ENCODE results near the gene MIR17HG. TPM values are rescaled to one million over a fixed set of nuclear protein-coding genes. Genes with fewer than 3 reads are reported as not detected.

MIR17HG gene
- total RNA-seq, 2 donors from 2014 or later, result 2.7 to 16.5 TPM

GRCh38 chr13:91346062-91346461 lies 1.4 kb upstream of the MIR17HG start:
- ATAC-seq (ENCODE audit: insufficient number of reproducible peaks, low FRiP score, low read depth), result no peak
- H3K36me3 ChIP-seq, result peaks cover 1% of the 10 kb centered on the region
- H3K4me3 ChIP-seq, result no peak overlapping the region
- H3K27ac ChIP-seq, result no peak overlapping the region
- TF ChIP-seq CTCF (IDR thresholded peaks at IDR 0.05), result no peak
- DNase-seq (ENCODE audit: low spot score), result no peak
- H3K4me1 ChIP-seq (ENCODE audit: control insufficient read depth in 1 of 2, low read depth in 2 of 2), result peaks cover 10 to 11% of the 10 kb centered on the region in 2 donors
- no peaks in the 10 kb centered on the region for H3K27me3 ChIP-seq (replicated peaks; ENCODE audit: insufficient read depth)
- no peaks in the 10 kb centered on the region for H3K9me3 ChIP-seq

- Histone ChIP-seq H3K27me3 (replicated peaks; ENCODE audit: insufficient read depth) (no peaks in the 10 kb centered on the region), H3K9me3 (no peaks in the 10 kb centered on the region), H3K4me1 (ENCODE audit: control insufficient read depth in 1 of 2, low read depth in 2 of 2) (peaks cover 10 to 11% of the 10 kb centered on the region in 2 donors), H3K36me3 (peaks cover 6% of the 10 kb centered on the region), H3K27ac (no peak overlapping the region), H3K4me3 (peak overlapping the region; percentile 93)
- no peak for DNase-seq (ENCODE audit: low spot score)
- no peak for ATAC-seq (ENCODE audit: insufficient number of reproducible peaks, low FRiP score, low read depth)
- no peak for TF ChIP-seq CTCF (IDR thresholded peaks at IDR 0.05)
Measured at GRCh38 chr13:91346850-91347201, 661 bp upstream of the MIR17HG start.

DNA sequence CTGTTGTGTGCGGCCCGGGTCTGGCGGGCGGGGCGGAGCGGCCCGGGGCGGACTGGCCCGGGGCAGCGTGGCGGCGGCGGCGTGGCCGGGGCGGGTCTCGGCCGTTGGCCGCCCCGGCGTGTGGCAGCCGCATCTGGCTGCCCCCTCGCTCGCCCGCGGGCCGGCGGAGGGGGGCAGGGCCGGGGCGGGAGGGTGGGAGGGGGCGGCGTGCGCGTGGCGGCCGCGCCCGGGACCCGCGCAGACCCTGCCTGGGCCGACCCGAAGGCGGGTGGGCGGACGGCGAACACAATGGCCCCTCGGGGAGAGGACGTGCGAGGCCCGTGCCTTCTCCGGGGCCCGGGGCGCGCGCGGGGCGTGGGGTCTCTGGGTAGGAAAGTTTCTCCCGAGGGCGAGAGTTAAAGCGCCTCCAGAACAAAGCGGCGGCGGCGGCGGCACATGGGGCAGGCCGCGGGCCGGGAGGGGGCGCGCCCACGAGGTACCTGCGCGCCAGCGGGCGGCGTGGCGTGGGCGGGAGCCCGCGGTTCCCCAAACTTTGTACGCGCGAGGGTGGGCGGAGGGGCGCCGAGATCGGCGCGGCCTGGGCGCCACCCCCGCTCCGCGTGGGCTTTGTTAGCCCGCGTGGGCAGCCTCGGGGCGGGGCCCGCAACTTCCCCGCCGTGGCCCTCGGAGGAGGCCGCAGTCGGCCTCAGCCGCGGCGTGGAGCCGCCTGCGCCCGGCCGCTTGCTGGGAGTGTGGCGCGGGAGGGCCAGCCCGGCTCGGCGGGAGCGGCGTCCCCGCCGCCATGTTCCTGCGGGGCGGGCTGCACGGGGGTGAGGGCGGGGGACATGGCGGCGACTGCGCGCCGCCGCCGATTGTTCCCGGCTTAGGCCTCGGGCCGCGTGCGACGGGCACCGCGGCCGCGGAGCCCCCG lies 764 bp downstream of the MIR17HG start:
- no peaks in the 10 kb centered on the region for H3K27me3 ChIP-seq (replicated peaks; ENCODE audit: insufficient read depth)
- no peak for DNase-seq (ENCODE audit: low spot score)

GRCh38 chr13:91348906-91349435 lies 1.5 kb downstream of the MIR17HG start:
- H3K9me3 ChIP-seq, result no peaks in the 10 kb centered on the region
- peaks cover 17 to 23% of the 10 kb centered on the region in 2 donors for H3K4me1 ChIP-seq (ENCODE audit: control insufficient read depth in 1 of 2, low read depth in 2 of 2)
- H3K27ac ChIP-seq, result peak overlapping the region; percentile 84
- peaks cover 9% of the 10 kb centered on the region for H3K36me3 ChIP-seq
- TF ChIP-seq CTCF (IDR thresholded peaks at IDR 0.05), result peak; percentile 93
- peak; percentile 80 for ATAC-seq (ENCODE audit: insufficient number of reproducible peaks, low FRiP score, low read depth)
- DNase-seq (ENCODE audit: low spot score), result peak; percentile 84
- no peaks in the 10 kb centered on the region for H3K27me3 ChIP-seq (replicated peaks; ENCODE audit: insufficient read depth)
- H3K4me3 ChIP-seq, result peak overlapping the region; percentile 93

More for the DNA sequence above, 764 bp downstream of the MIR17HG start:
- ATAC-seq (ENCODE audit: insufficient number of reproducible peaks, low FRiP score, low read depth), result peak; percentile 77
- TF ChIP-seq CTCF (IDR thresholded peaks at IDR 0.05), result no peak
- Histone ChIP-seq H3K9me3 (no peaks in the 10 kb centered on the region), H3K27ac (peak overlapping the region; percentile 84), H3K4me1 (ENCODE audit: control insufficient read depth in 1 of 2, low read depth in 2 of 2) (peaks cover 13 to 16% of the 10 kb centered on the region in 2 donors), H3K36me3 (peaks cover 9% of the 10 kb centered on the region), H3K4me3 (peak overlapping the region; percentile 93)

Data from thoracic aorta (tissue), 2 donors.